GOT3 (cell line): Measurements from ENCODE around the gene RAP1A.

Experiments used
- DNase-seq: peaks from one replicate; lab custom pipeline; 2025; ENCODE audit warnings: mixed read lengths; lab: John Stamatoyannopoulos, UW

RAP1A gene

GRCh38 chr1:111719674-111720132 is 100.1 kb downstream of the RAP1A start:
- DNase-seq, result no peak

- no peak for DNase-seq
These were observed 100.8 kb downstream of the RAP1A start for GRCh38 chr1:111720274-111720976.

- DNase-seq, result no peak
These were observed 101.6 kb downstream of the RAP1A start for GRCh38 chr1:111720977-111721786.

DNA sequence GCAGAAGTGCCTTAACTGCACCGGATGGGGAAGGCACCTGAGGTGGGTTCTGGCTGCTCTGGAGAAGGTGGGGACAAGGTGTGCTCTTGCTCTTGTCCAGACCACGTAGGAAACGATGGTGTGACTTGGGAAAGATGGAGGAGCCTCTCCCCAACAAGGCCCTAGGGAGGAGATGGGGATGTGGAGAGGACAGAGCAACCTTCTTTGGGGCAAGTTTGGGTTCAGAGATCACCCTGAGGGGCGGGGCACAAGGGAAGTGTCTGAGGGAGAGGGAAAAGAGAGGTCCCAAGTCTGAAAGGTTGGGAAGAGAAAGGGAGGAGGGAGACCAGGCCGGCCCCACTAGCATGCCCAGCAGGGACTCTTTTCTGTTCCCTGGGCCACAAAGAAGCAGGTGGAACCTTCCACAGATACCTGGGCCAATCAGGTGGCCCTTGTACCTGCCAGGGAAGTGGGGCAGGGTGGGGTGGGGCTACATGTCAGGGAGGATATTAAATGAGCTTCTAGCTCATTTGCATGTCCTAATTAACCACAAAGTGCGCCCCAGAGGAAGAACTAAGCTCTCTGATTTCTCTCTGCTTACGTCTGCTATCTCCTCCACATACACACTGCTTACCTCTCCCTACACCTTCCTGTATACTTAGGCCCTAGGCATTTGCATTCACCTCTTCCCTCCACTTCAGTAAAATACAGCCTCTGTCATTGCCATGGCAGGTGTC is 103.7 kb downstream of the RAP1A start:
- no peak for DNase-seq

DNA sequence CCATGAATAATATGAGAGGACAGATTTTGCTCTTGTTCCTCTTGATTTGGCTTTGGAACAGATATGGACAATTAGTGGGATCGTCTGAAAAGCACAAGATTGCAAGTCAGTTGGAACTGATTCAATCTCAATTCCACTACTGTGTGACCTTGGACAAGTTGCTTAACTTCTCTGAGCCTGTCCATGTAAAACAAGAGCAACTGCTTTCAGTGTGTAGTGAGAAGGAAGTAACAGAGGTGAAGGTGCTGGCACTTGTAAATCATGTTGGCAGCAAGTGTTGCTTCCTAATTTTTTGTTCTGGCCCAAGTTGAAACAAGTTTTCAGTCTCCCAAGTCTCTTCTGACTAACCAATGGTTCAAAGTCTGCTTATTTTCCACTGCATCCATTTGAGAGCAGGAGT is 104.3 kb downstream of the RAP1A start:
- DNase-seq, result no peak

- DNase-seq, result no peak
These were observed 105.6 kb downstream of the RAP1A start for GRCh38 chr1:111725192-111725591.

DNA sequence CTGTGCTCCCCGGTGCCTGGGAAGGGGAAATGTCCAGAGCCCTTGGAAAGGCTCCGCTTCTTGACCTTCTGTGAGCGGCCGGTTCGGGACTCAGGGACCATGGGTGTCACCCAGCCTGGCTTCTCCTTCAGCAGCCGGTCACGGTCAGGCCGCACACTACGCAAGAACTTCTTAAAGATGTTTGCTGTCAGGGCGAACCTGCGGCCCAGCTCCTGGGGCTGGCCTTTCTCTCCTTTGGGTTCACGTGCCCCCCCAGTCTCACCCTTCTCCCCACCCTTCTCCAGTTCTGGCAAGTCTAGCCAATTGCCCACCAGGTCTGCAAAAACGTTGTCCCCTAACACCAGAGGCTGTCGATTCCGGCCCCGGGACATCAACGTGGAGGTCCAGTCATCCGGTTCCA is 107.5 kb downstream of the RAP1A start:
- DNase-seq, result no peak

DNA sequence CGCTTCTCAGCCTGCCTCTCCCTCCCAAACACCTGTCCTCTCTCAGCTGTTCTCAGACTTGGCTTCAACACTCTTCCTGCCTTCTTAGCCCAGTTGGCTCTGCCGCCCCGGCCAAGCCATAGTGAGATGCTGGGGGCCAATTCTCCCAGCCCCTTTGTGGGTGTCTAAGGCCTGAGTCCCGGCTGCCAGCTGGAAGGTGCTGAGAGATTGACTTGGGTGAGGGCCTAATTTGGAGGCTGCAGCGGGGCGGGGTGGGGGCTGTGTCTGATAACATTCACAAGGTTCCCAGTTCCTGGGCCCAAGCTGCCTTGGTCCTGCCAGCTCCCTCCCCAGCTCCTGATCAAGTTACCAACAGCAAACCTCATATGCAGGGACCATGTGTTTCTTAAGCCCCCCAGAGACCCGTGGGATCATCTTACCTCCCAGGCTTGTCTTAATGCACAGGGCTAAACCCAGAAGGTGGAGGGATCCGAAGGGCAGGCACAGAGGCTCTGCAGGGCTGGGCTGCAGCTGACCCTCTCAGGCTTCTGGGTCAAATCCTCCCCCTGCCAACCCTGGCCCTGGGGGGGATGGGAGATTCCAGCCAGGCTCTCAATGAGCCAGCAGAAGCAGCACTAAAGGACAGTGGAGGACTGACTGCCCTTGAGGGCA is 109.8 kb downstream of the RAP1A start:
- no peak for DNase-seq

- DNase-seq, result no peak
These were observed 110.5 kb downstream of the RAP1A start for GRCh38 chr1:111729946-111730681.

DNA sequence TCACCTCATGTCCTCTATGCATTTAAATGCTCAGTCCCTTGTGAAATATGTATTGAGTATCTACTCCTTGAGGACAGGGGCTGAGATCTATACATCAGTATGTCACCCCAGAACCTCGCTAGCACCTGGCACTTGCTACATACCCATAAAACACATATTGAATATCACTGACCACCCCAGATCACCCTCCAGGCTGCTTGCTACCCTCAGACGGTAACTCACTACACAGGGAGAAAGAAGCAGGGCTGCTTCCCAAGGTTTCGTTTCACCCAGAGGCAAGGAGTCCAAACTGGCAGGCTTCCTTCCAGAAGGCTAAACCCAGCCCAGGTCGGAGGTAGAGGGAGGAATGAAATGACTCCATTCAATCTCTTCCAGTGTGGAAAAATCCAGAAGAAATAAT is 111.1 kb downstream of the RAP1A start:
- no peak for DNase-seq

- DNase-seq, result no peak
These were observed 112.4 kb downstream of the RAP1A start for GRCh38 chr1:111731956-111732355.

DNA sequence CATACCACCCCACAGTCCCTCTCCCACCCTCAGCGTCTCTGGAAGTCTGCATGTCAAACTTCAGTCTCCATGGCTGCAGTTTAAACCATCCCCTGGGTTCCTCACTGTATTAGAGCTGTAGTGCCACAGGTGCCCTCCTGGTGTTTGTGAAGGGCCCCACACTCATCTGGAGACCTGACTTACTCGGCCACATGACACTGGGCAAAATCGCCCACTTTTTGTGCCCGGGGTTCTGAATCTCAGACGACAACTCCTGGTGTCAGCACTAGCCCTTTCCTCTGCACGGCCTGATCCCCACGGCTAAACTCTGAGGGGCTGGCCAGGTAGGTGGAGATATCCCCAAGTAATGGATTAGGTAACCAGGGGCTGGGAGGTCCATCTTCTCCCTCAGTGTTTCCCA is 113.1 kb downstream of the RAP1A start:
- DNase-seq, result no peak

DNA sequence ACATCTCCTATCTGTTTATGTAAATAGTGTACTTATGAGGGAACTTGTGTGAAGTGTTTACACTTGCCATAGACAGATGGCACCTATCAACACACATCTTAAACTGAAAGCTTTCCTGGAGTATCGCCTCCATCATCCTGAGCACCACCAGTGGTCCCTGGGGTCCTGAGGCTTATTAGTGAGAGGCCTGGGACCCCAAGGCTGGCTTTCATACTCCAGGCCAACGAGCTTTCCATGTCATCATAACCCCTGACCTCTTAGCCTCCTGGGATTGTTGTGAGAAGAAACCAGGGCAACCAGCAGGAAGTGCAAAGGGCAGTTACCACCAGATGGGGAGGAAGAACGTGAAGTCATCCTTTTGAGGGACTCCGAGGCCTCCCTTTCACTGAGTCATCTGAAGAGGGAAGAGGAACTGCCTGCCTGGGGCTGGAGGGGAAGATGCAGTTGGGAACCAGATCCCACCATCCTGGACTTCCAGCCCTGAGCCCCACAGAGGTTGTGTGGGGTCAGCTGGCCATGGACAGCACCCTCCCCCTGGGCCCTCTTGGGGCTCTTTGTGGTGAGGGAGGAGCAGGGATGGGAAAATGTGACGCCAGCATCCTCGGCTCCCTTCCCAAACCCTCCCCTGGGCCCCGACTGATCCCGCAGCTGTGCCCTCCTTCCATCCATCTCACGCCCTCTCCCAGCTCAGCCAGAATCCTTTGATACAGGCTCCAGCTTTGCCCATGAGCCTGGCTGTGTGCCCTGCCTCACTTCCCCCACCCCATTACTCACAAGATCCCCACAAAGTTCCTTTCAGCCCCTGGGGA is 113.8 kb downstream of the RAP1A start:
- DNase-seq, result peak; percentile 37

DNA sequence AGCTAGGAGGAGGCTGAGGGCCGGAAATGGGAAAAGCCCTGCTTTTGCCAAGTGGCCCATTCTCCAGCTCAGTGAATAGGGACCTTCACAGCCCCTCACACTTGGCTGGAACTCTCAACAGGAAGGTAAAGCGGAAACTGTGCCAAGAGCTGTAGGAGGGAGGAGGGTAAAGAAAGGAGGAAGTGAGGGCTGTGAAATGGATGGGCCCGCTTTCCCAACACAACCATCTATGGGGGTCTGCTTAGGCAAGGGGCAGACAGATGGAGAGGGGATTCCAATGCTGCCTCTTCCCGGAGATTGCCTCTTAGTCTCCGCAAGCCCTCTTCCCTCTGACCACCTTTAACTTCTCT is 114.4 kb downstream of the RAP1A start:
- DNase-seq, result no peak

- DNase-seq, result no peak
These were observed 114.8 kb downstream of the RAP1A start for GRCh38 chr1:111734426-111734825.

DNA sequence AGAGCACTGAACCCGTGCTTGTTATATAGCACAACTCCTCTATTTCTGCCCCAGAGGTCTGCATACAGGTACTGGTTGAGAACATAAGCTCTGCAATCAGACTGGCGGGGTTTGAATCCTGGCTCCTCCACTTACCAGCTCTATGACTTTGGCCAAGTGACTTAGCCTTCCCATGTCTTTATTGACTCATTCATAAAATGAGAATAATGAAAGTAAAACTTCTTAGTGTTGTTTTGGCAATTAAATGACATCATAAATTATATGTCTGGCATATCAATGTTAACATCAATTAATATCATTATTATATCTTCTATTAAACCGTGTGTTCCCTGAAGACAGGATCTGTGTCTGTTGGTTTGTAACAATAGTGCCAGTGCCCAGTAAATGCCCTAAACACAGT is 115.3 kb downstream of the RAP1A start:
- no peak for DNase-seq

DNA sequence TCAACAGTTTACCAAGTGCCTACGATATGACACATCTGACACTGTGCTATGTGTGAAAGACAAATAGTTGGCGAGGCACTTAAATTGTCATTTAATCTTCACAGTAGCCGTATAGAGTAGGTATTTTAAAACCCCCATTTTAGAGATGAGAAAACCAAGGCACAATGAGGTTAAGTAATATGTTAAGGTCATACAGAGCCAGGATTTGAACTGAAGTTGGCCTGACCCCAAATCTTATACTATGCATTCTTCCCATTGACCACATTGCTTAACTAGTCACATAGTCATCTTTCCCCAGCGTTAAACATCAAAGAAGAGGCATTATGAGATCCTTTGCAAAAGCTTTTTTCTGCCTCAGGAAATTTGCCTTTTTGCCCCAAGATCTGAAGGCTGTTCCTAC is 115.7 kb downstream of the RAP1A start:
- no peak for DNase-seq

DNA sequence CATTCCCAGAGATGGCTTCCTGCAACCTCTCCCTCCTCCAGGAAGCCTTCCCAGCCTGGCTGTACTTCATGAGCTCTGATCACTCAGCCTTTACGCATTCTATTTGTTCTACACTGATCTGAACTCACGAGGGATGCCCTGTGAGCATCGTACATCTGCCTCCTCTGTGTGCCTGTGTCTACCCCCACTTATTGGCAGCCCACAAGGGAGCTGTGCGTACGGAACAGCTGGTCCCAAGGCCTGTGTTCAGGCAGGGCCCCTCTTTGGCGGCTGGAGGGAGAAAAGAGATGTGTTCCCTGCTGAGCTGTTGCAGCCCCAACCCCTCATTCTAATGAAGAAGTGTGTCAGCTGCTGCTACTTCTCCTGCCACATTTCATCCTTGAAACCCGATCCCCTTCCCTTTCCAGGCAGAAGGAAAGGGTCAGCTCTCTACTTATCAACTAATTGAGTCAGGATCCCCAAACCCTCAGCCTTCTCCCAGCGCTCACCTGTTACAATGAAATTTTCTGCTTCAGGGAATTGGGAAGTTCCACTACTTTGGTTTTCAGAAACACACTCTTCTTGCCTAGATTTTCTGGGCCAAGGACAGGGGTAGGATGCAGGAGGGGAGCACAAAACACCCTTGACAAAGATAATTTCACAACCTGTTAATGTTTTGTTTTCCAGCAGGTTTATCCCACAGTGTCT is 116.4 kb downstream of the RAP1A start:
- DNase-seq, result no peak

- DNase-seq, result no peak
These were observed 117.1 kb downstream of the RAP1A start for GRCh38 chr1:111736548-111737215.
